Measurements from ENCODE around the gene ZNF319.

GRCh38 chr16:58013201-58013956 lies 12.9 kb upstream of the ZNF319 start:
- TF ChIP-seq GABPA (IDR thresholded peaks at IDR 0.05 in 1 of 2, conservative IDR thresholded peaks at IDR 0.05 in 1 of 2) (no peak), RXRA (IDR thresholded peaks at IDR 0.05) (no peak), ZBTB33 (IDR thresholded peaks at IDR 0.05) (no peak), REST (IDR thresholded peaks at IDR 0.05) (no peak), CTCF (IDR thresholded peaks at IDR 0.05; ENCODE audit: low read depth, low read length, missing input control) (no peak), JUND (IDR thresholded peaks at IDR 0.05) (no peak), SP1 (IDR thresholded peaks at IDR 0.05) (no peak)
- TF ChIP-seq, protein P1, sequence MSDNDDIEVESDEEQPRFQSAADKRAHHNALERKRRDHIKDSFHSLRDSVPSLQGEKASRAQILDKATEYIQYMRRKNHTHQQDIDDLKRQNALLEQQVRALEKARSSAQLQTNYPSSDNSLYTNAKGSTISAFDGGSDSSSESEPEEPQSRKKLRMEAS (IDR thresholded peaks at IDR 0.05), result no peak
